HEK293 (cell line): ENCODE results near the gene FBXL4.
A peak's percentile ranks its signal among the peaks of the same experiment; 100 is the strongest.

ENCODE experiments used
- CTCF ChIA-PET: fragments of 350-600 bp; formaldehyde crosslinking; extraction: SDS; loops from one replicate; lab custom pipeline; 2021; ENCODE audit warnings: antibody characterized with exemption; lab: Yijun Ruan, JAX
- POLR2A ChIA-PET: fragments of 300-600 bp; formaldehyde crosslinking; extraction: SDS; loops from one replicate; lab custom pipeline; 2020; ENCODE audit warnings: antibody characterized with exemption, inconsistent platforms; lab: Yijun Ruan, JAX
- H3K27ac ChIP-seq: fragments of 200-500 bp; sonication (Bioruptor generic); 2 replicates; pipeline ENCODE4 v1.5.1; 2014; ENCODE audit warnings: low read depth, low read length, control low read depth, inconsistent platforms; ENCODE audit errors: extremely low read depth
- H3K36me3 ChIP-seq, 2 experiments: fragments of 200-500 bp in 1 of 2; sonication (Bioruptor generic) in 1 of 2; 1 replicate in 1 of 2; 2 replicates in 1 of 2; pipeline ENCODE4 v1.5.1; 2014 to 2017; ENCODE audit warnings: inconsistent platforms in 2 of 2, low read length in 2 of 2; ENCODE audit not compliant: control insufficient read depth in 2 of 2, insufficient read depth in 1 of 2
- H3K4me1 ChIP-seq: fragments of 200-500 bp; sonication (Bioruptor generic); 2 replicates; pipeline ENCODE4 v1.5.1; 2014; ENCODE audit warnings: mild to moderate bottlenecking, low read length, inconsistent platforms; ENCODE audit not compliant: control insufficient read depth, insufficient read depth
- H3K4me3 ChIP-seq: 2 replicates; pipeline ENCODE4 v1.5.1; 2011; ENCODE audit warnings: low read depth, mild to moderate bottlenecking, control low read depth, low read length, moderate library complexity
- H3K9me3 ChIP-seq: fragments of 200-500 bp; sonication (Bioruptor generic); 2 replicates; pipeline ENCODE4 v1.5.1; 2014; ENCODE audit warnings: low read depth, low read length, inconsistent platforms; ENCODE audit not compliant: control insufficient read depth, insufficient read depth
- EGR2 ChIP-seq: fragments of 450-650 bp; formaldehyde crosslinking; IDR thresholded peaks from 2 replicates; pipeline ENCODE4 v1.5.1; 2016; ENCODE audit warnings: low read depth, missing biosample characterization, missing genetic modification characterization
- GLIS1 ChIP-seq: fragments of 450-650 bp; formaldehyde crosslinking; IDR thresholded peaks from 2 replicates; pipeline ENCODE4 v1.5.1; 2016; ENCODE audit warnings: missing biosample characterization, missing genetic modification characterization
- KLF1 ChIP-seq: fragments of 450-650 bp; formaldehyde crosslinking; IDR thresholded peaks from 2 replicates; pipeline ENCODE4 v1.5.1; 2016; ENCODE audit warnings: missing biosample characterization, missing genetic modification characterization
- KLF16 ChIP-seq: fragments of 450-650 bp; formaldehyde crosslinking; IDR thresholded peaks from 2 replicates; pipeline ENCODE4 v1.5.1; 2017; ENCODE audit warnings: missing biosample characterization, missing genetic modification characterization
- SP2 ChIP-seq: fragments of 450-650 bp; formaldehyde crosslinking; IDR thresholded peaks from 2 replicates; pipeline ENCODE4 v1.5.1; 2016; ENCODE audit warnings: missing biosample characterization, missing genetic modification characterization
- SP3 ChIP-seq: fragments of 450-650 bp; formaldehyde crosslinking; IDR thresholded peaks from 2 replicates; pipeline ENCODE4 v1.5.1; 2016; ENCODE audit warnings: missing biosample characterization, missing genetic modification characterization
- SP7 ChIP-seq: fragments of 450-650 bp; formaldehyde crosslinking; IDR thresholded peaks from 2 replicates; pipeline ENCODE4 v1.5.1; 2016; ENCODE audit warnings: missing biosample characterization, missing genetic modification characterization
- YY2 ChIP-seq: fragments of 450-650 bp; formaldehyde crosslinking; IDR thresholded peaks from 2 replicates; pipeline ENCODE4 v1.5.1; 2016; ENCODE audit warnings: missing biosample characterization, missing genetic modification characterization
- ZFHX2 ChIP-seq: fragments of 450-650 bp; formaldehyde crosslinking; conservative IDR thresholded peaks from 2 replicates; pipeline ENCODE4 v1.5.1; 2016; ENCODE audit warnings: missing biosample characterization, missing genetic modification characterization
- ZNF114 ChIP-seq: fragments of 450-650 bp; formaldehyde crosslinking; IDR thresholded peaks from 2 replicates; pipeline ENCODE4 v1.5.0; 2017; ENCODE audit warnings: missing biosample characterization, missing genetic modification characterization
- ZNF132 ChIP-seq: fragments of 450-650 bp; formaldehyde crosslinking; IDR thresholded peaks from 2 replicates; pipeline ENCODE4 v1.5.1; 2017; ENCODE audit warnings: missing biosample characterization, missing genetic modification characterization, borderline replicate concordance
- ZNF175 ChIP-seq: fragments of 450-650 bp; formaldehyde crosslinking; IDR thresholded peaks from 2 replicates; pipeline ENCODE4 v1.5.1; 2016; ENCODE audit warnings: missing biosample characterization, missing genetic modification characterization
- ZNF221 ChIP-seq: fragments of 450-650 bp; formaldehyde crosslinking; IDR thresholded peaks from 2 replicates; pipeline ENCODE4 v1.5.1; 2017; ENCODE audit warnings: missing biosample characterization, missing genetic modification characterization, borderline replicate concordance
- ZNF223 ChIP-seq: fragments of 450-650 bp; formaldehyde crosslinking; IDR thresholded peaks from 2 replicates; pipeline ENCODE4 v1.5.1; 2016; ENCODE audit warnings: missing biosample characterization, missing genetic modification characterization
- ZNF239 ChIP-seq: fragments of 450-650 bp; formaldehyde crosslinking; IDR thresholded peaks from 2 replicates; pipeline ENCODE4 v1.5.1; 2016; ENCODE audit warnings: missing biosample characterization, missing genetic modification characterization
- ZNF266 ChIP-seq: fragments of 450-650 bp; formaldehyde crosslinking; IDR thresholded peaks from 2 replicates; pipeline ENCODE4 v1.5.1; 2016; ENCODE audit warnings: missing biosample characterization, missing genetic modification characterization, low read depth
- ZNF501 ChIP-seq: fragments of 450-650 bp; formaldehyde crosslinking; IDR thresholded peaks from 2 replicates; pipeline ENCODE4 v1.5.1; 2016; ENCODE audit warnings: missing biosample characterization, missing genetic modification characterization
- ZNF510 ChIP-seq: fragments of 450-650 bp; formaldehyde crosslinking; IDR thresholded peaks from 2 replicates; pipeline ENCODE4 v1.5.1; 2018; ENCODE audit warnings: mild to moderate bottlenecking, missing genetic modification characterization, missing biosample characterization; ENCODE audit not compliant: insufficient replicate concordance
- ZNF707 ChIP-seq: fragments of 450-650 bp; formaldehyde crosslinking; IDR thresholded peaks from 2 replicates; pipeline ENCODE4 v1.5.1; 2016; ENCODE audit warnings: missing biosample characterization, missing genetic modification characterization
- ZNF76 ChIP-seq: fragments of 450-650 bp; formaldehyde crosslinking; IDR thresholded peaks from 2 replicates; pipeline ENCODE4; 2016; ENCODE audit warnings: low read depth, missing biosample characterization, missing genetic modification characterization, borderline replicate concordance
- ZNF792 ChIP-seq: fragments of 450-650 bp; formaldehyde crosslinking; IDR thresholded peaks from 2 replicates; pipeline ENCODE4 v1.5.1; 2016; ENCODE audit warnings: missing biosample characterization, missing genetic modification characterization
- ZNF837 ChIP-seq: fragments of 450-650 bp; formaldehyde crosslinking; IDR thresholded peaks from 2 replicates; pipeline ENCODE4 v1.5.1; 2016; ENCODE audit warnings: missing biosample characterization, missing genetic modification characterization
- ZSCAN30 ChIP-seq: fragments of 450-650 bp; IDR thresholded peaks from 2 replicates; pipeline ENCODE4 v1.5.1; 2018; ENCODE audit warnings: missing biosample characterization, mild to moderate bottlenecking, missing genetic modification characterization, moderate library complexity
- TF ChIP-seq, protein P1 (sequence below): fragments of 450-650 bp; formaldehyde crosslinking; IDR thresholded peaks from 2 replicates; pipeline ENCODE4 v1.5.1; 2016; ENCODE audit warnings: missing biosample characterization, missing genetic modification characterization, borderline replicate concordance
- TF ChIP-seq, protein P2 (sequence below): fragments of 450-650 bp; formaldehyde crosslinking; IDR thresholded peaks from 2 replicates; pipeline ENCODE4 v1.5.1; 2016; ENCODE audit warnings: missing biosample characterization, missing genetic modification characterization
- TF ChIP-seq, protein P3 (sequence below): fragments of 450-650 bp; formaldehyde crosslinking; conservative IDR thresholded peaks from 2 replicates; pipeline ENCODE4 v1.5.1; 2016; ENCODE audit warnings: low read depth, missing biosample characterization, missing genetic modification characterization
- TF ChIP-seq, protein P4 (sequence below): fragments of 450-650 bp; formaldehyde crosslinking; IDR thresholded peaks from 2 replicates; pipeline ENCODE4 v1.5.1; 2016; ENCODE audit warnings: missing biosample characterization, missing genetic modification characterization, low read depth

FBXL4 gene

DNA sequence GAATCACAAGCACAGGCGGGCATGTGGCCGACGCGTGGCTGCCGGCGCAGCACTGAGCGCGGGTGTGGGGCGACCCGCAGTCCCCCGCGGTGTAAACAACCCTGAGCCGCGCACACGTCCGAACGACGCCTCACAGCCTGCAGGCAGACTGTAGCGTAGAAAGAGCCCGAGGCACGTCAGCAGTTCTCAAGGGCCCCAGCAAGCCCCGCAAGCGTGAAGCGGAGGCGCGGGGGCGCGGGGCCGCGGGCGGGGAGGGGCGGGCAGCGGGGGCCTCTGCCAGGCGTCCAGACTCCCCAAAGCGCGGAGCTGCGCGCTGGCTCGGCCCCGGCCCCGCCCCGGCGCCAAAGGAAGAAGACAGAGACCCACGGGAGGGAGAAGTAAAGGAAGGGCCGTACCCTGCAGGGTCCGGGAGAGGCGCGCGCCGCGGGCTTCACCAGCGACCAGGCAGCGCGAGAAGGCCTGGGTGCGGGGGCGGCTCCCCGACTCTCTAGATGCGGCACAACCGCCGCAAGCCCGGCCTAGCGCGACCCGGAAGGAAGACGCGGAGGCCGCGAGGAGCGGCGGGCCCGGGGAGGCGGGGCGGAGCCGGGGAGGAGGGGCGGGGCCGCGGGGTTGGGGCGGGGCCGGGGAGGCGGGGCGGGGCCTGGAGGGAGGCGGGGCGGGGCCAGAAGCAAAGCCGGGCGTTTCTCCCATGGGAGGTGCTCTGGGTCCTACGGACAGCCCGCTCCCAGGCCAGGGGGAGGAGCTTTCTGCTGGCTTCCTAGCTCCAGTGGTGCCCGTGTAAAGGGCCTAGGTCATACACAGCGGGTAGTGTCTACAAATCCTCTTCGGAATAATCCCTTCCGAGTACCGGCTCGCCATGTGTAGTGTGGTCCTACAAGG is at the start of gene FBXL4 (continued):
- TF ChIP-seq, protein P1, sequence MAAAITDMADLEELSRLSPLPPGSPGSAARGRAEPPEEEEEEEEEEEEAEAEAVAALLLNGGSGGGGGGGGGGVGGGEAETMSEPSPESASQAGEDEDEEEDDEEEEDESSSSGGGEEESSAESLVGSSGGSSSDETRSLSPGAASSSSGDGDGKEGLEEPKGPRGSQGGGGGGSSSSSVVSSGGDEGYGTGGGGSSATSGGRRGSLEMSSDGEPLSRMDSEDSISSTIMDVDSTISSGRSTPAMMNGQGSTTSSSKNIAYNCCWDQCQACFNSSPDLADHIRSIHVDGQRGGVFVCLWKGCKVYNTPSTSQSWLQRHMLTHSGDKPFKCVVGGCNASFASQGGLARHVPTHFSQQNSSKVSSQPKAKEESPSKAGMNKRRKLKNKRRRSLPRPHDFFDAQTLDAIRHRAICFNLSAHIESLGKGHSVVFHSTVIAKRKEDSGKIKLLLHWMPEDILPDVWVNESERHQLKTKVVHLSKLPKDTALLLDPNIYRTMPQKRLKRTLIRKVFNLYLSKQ (tag by site-specific recombination): no peak
- TF ChIP-seq ZFHX2 (tag by site-specific recombination) (peak; percentile 64), EGR2 (tag by site-specific recombination) (peak; percentile 21; the same call in 1 of the 2 replicates), ZNF175 (no peak), ZNF266 (tag by site-specific recombination) (no peak), ZNF114 (tag by site-specific recombination) (no peak), SP3 (tag by site-specific recombination) (peak; percentile 73), ZSCAN30 (tag by site-specific recombination) (peak; percentile 13), SP2 (peak; percentile 57), YY2 (tag by site-specific recombination) (no peak), ZNF707 (no peak), ZNF239 (tag by site-specific recombination) (no peak)

DNA sequence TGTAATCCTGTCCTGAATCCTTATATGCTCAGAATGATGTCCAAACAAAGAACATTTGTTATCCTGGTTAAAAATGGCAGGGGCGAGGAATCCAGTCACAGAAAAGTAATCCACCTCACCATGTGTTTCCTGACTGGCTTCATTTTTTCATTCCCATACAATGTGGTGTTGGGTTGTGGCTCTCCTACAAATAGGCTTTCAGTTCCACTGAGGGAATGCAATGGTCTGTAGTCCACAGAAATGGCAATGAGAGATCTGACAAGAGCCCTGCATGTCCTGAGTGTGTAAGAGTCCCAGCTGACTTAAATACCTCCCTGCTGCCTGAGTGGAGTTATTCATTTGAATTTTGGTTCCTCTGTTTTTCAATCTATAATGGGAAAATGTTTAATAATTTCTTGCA is 47.4 kb upstream of the FBXL4 start:
- Histone ChIP-seq H3K27ac (no peak overlapping the region), H3K36me3 (no peaks in the 10 kb centered on the region), H3K4me1 (no peaks in the 10 kb centered on the region), H3K9me3 (no peaks in the 10 kb centered on the region), H3K4me3 (no peak overlapping the region)
- ChIA-PET POLR2A (no interaction called here), CTCF (interaction anchor here (0.7 kb wide), 1 partner anchor 118 kb away, joined by 3 read pairs; no protein-coding TSS in a partner anchor)
- TF ChIP-seq KLF16 (tag by site-specific recombination) (no peak), ZNF837 (tag by site-specific recombination) (no peak), ZNF221 (tag by site-specific recombination) (no peak), ZNF239 (tag by site-specific recombination) (no peak), ZNF76 (tag by site-specific recombination) (no peak), ZNF132 (tag by site-specific recombination) (no peak), KLF1 (tag by site-specific recombination) (no peak), ZNF510 (tag by site-specific recombination) (no peak), SP7 (tag by site-specific recombination) (no peak), GLIS1 (tag by site-specific recombination) (no peak), ZNF501 (tag by site-specific recombination) (no peak), ZNF223 (tag by site-specific recombination) (no peak), ZNF792 (tag by site-specific recombination) (no peak)
- TF ChIP-seq, protein P2, sequence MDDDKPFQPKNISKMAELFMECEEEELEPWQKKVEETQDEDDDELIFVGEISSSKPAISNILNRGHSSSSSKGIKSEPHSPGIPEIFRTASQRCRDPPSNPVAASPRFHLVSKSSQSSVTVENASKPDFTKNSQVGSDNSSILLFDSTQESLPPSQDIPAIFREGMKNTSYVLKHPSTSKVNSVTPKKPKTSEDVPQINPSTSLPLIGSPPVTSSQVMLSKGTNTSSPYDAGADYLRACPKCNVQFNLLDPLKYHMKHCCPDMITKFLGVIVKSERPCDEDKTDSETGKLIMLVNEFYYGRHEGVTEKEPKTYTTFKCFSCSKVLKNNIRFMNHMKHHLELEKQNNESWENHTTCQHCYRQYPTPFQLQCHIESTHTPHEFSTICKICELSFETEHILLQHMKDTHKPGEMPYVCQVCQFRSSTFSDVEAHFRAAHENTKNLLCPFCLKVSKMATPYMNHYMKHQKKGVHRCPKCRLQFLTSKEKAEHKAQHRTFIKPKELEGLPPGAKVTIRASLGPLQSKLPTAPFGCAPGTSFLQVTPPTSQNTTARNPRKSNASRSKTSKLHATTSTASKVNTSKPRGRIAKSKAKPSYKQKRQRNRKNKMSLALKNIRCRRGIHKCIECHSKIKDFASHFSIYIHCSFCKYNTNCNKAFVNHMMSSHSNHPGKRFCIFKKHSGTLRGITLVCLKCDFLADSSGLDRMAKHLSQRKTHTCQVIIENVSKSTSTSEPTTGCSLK (tag by site-specific recombination): no peak
- TF ChIP-seq, protein P3, sequence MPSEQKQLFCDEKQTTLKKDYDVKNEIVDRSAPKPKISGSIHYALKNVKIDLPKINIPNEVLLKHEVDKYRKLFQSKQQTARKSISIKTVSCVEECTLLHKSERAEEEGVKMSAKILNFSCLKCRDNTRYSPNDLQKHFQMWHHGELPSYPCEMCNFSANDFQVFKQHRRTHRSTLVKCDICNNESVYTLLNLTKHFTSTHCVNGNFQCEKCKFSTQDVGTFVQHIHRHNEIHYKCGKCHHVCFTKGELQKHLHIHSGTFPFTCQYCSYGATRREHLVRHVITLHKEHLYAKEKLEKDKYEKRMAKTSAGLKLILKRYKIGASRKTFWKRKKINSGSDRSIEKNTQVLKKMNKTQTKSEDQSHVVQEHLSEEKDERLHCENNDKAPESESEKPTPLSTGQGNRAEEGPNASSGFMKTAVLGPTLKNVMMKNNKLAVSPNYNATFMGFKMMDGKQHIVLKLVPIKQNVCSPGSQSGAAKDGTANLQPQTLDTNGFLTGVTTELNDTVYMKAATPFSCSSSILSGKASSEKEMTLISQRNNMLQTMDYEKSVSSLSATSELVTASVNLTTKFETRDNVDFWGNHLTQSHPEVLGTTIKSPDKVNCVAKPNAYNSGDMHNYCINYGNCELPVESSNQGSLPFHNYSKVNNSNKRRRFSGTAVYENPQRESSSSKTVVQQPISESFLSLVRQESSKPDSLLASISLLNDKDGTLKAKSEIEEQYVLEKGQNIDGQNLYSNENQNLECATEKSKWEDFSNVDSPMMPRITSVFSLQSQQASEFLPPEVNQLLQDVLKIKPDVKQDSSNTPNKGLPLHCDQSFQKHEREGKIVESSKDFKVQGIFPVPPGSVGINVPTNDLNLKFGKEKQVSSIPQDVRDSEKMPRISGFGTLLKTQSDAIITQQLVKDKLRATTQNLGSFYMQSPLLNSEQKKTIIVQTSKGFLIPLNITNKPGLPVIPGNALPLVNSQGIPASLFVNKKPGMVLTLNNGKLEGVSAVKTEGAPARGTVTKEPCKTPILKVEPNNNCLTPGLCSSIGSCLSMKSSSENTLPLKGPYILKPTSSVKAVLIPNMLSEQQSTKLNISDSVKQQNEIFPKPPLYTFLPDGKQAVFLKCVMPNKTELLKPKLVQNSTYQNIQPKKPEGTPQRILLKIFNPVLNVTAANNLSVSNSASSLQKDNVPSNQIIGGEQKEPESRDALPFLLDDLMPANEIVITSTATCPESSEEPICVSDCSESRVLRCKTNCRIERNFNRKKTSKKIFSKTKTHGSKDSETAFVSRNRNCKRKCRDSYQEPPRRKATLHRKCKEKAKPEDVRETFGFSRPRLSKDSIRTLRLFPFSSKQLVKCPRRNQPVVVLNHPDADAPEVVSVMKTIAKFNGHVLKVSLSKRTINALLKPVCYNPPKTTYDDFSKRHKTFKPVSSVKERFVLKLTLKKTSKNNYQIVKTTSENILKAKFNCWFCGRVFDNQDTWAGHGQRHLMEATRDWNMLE (tag by site-specific recombination): no peak
- TF ChIP-seq, protein P4, sequence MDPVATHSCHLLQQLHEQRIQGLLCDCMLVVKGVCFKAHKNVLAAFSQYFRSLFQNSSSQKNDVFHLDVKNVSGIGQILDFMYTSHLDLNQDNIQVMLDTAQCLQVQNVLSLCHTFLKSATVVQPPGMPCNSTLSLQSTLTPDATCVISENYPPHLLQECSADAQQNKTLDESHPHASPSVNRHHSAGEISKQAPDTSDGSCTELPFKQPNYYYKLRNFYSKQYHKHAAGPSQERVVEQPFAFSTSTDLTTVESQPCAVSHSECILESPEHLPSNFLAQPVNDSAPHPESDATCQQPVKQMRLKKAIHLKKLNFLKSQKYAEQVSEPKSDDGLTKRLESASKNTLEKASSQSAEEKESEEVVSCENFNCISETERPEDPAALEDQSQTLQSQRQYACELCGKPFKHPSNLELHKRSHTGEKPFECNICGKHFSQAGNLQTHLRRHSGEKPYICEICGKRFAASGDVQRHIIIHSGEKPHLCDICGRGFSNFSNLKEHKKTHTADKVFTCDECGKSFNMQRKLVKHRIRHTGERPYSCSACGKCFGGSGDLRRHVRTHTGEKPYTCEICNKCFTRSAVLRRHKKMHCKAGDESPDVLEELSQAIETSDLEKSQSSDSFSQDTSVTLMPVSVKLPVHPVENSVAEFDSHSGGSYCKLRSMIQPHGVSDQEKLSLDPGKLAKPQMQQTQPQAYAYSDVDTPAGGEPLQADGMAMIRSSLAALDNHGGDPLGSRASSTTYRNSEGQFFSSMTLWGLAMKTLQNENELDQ (tag by site-specific recombination): no peak
